SK-N-MC (cell line): ENCODE results near the gene BUD13.

ENCODE experiments used
- EZH2 ChIP-seq: fragments of 200-600 bp; sonication (generic); IDR thresholded peaks from one replicate; pipeline ENCODE4 v1.6.1; 2017; ENCODE audit warnings: antibody characterized with exemption
- FOXP2 ChIP-seq: optimal IDR thresholded peaks from 2 replicates; pipeline ENCODE3; 2011; ENCODE audit warnings: mild to moderate bottlenecking, moderate library complexity; ENCODE audit not compliant: insufficient read depth; ENCODE audit errors: extremely low read length, control extremely low read depth
- POLR2AphosphoS5 ChIP-seq: IDR thresholded peaks from 2 replicates; pipeline ENCODE4 v1.6.1; 2012; ENCODE audit warnings: mild to moderate bottlenecking, low read depth, low read length, borderline replicate concordance

DNA sequence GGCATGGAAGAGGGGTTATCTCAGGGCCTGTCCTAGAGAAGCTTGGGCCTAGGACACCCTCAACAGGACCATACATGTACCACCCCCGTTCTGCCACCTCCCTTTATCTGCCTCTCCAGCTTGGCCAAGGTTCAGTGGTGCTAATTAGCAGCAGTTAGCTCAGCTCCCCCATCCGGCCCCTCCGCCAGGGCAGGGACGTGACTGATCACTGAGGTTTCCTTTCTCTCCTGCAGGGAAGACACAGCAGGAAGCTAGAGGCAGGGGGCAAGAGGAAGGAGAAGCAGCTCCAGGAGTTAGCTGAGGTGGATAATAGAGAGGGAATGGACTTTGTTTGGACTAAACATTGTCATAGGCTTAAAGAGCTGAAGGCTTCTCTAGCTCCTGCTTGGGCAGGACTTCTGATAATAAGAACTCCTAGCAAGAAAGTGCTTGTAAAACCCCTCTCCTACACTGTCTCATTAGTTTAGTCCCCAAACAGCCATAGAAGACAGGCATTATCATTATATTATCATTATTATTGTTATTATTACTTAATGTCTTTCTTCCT, 53.8 kb downstream of the BUD13 start:
- TF ChIP-seq EZH2 (no peak), POLR2AphosphoS5 (no peak), FOXP2 (no peak)
